Bronchus fibroblast of lung (primary cell): ENCODE data around the gene TMEM163. TPM values are rescaled to one million over a fixed set of nuclear protein-coding genes. Genes with fewer than 3 reads are reported as not detected.

Experiments
- total RNA-seq: library from RNA; depleted of rRNA; stranded (reverse); fragments of >200 nt; gene quantifications from 2 replicates; pipeline ENCODE4 v1.2.3, GENCODE V29; 2015

TMEM163 gene
- total RNA-seq: not detected in 2 replicates

DNA sequence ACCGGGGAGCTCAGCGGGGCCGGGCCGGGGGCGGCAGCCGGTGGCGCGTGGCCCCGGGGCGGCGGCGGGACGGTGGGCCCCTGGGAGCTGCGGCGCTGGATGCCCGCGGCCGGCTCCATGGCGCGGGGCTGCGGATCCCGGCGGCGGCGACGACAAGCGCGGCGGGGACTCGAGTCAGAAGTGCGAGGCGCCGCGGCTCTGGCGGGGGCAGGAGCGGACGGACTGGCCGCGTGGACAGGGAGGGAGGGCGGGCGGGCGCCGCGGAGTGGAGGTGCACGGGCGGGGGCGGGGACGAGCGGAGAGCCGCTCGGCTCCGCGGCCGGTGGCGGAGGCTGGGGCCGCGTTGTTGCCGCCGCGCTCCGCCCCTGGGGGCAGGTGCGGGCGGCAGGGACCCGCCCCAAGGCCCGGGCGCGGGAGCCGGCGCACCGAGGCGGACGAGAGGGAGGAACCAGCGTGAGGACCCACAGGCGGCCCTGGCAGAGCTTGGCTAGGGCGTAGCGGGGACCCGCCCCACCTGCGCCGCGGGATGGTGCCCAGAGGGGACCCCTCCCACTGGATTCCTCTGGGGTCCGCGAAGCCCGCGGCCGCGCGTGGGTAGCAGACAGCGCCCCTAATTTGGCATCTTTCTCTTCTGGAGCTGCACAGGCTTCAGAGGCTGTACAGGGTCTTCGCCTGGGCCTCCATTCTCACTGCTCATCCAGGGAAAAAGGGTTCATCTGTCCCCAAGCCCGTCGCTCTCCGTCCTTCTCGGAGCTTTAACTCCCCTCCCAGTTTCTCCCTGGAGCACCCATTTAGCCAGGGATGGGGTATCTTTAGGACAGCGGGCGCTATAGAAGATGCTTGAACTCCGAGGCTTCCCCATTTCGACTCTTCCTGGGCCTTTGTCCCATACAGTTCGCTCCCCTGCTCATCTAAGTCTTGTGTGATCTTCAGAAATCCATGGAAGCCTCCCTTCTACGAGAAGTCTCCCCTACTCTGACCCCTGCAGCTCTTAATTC, at the start of gene TMEM163:
Gene TMEM163 (minus strand): TSS at position 184 of the 998 bp plus-strand sequence.

Other genes with a start within 250 kb of the TMEM163 start
- not detected in 2 replicates for gene ACMSD, start 119.6 kb upstream of the TMEM163 start, total RNA-seq
- 7.2 and 7.4 TPM in 2 replicates for gene CCNT2, start 199.8 kb upstream of the TMEM163 start, total RNA-seq